T-helper 2 cell treated with Interferon-gamma antibody and Interleukin-4, amounts not matched to agents 5 μg/mL and 100 μg/mL, for 36 hours (primary cell): Measurements from ENCODE around the gene SS18.
"Not testable (repeated sequence)": the region's sequence is repeated elsewhere in the genome, so short reads cannot be mapped to it uniquely, and the experiment has no call there.

Experiments used
- DNase-seq: peaks from one replicate; pipeline ENCODE4 v3.0.0; 2021; ENCODE audit warnings: low spot score
- H3K27ac Mint-ChIP-seq: one replicate; pipeline ENCODE4 v1.8.0; 2021; ENCODE audit warnings: mild to moderate bottlenecking, mixed read lengths
- H3K27me3 Mint-ChIP-seq: one replicate; pipeline ENCODE4 v1.8.0; 2021; ENCODE audit warnings: low read depth, mixed read lengths
- H3K36me3 Mint-ChIP-seq: one replicate; pipeline ENCODE4 v1.8.0; 2021; ENCODE audit warnings: low read depth, mixed read lengths
- H3K4me1 Mint-ChIP-seq: one replicate; pipeline ENCODE4 v1.8.0; 2021; ENCODE audit warnings: low read depth, mixed read lengths
- H3K4me3 Mint-ChIP-seq: one replicate; pipeline ENCODE4 v1.8.0; 2022; ENCODE audit warnings: mild to moderate bottlenecking, moderate library complexity, mixed read lengths
- H3K9me3 Mint-ChIP-seq: one replicate; pipeline ENCODE4 v1.8.0; 2021; ENCODE audit warnings: mixed read lengths

Gene SS18, protein sequence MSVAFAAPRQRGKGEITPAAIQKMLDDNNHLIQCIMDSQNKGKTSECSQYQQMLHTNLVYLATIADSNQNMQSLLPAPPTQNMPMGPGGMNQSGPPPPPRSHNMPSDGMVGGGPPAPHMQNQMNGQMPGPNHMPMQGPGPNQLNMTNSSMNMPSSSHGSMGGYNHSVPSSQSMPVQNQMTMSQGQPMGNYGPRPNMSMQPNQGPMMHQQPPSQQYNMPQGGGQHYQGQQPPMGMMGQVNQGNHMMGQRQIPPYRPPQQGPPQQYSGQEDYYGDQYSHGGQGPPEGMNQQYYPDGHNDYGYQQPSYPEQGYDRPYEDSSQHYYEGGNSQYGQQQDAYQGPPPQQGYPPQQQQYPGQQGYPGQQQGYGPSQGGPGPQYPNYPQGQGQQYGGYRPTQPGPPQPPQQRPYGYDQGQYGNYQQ

DNA sequence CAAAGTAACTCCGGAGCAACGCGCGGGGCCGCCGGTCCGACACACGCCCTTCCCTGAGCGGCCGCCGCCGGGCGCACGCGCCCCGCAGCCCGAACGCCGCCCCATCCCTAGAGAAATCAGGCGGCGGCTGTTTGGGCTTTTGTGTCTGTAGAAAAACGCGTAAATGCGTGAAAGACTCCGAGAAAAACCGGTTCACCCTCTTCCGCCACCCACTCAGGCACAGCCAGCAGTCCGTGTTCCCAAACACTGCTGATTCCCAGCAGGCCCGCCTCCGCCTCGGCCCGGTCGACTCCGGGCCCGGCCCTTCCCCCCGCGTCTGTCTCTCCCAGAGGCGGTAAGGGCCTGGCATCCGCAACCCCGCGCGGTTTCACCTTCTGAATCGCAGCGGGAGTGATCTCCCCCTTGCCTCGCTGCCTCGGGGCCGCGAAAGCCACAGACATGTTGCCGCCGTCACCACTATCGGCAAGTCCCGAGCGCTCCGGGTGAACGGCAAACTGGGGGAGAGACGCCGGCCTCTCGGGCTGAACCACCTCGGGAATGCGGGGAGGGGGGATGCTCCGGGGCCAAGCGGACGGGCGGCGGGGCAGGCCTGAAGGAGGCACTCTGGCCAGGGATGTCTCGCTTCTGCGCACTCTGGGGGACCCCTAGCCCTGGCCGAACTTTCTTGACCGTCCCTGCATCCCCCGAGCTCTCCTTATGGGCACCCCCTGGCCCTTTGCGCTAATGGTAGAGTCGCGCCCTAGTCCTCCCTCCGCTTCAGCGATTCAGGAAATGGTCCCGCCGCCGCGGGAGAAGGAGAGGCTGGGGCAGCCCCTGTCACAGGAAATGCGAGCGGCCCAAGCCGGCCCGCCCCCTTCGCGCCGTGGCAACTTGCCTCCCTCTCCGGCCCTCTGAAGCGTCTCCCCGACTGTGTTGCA is at the start of gene SS18:
Gene SS18, minus strand, starts transcription at position 484 of the 917 bp plus-strand sequence. Its CDS starts 44 bp downstream, at position 440.
- Mint-ChIP-seq H3K36me3 (peaks cover 27% of the 10 kb centered on the region), H3K9me3 (no peaks in the 10 kb centered on the region), H3K27me3 (no peaks in the 10 kb centered on the region), H3K27ac (peak within 1 kb of the TSS; percentile 92), H3K4me1 (peaks cover 37% of the 10 kb centered on the region), H3K4me3 (peak within 1 kb of the TSS; percentile 90)
- peak; percentile 92 for DNase-seq

DNA sequence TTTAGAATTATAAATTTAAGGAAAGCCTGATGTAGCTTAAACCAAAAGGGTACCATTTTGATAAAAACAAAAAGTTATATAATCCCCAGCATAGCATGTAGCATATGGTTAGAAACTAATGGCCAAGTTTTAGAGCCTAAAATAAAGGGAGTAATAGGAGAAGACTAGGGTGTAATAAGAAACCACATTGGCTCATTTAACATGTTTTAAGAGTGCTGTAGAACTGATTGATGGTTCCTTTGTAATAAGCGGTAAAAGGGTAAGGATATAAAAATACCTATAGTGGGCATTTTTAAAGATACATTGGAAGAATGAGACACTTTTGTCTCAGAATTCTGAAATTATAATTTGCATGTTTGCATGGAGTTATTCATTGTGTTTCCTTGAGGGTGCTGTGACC is 45.1 kb upstream of the SS18 start:
- H3K27ac Mint-ChIP-seq = no peak overlapping the region
- DNase-seq = no peak
- H3K4me3 Mint-ChIP-seq = no peak overlapping the region
- peaks cover 6% of the 10 kb centered on the region for H3K27me3 Mint-ChIP-seq
- no peaks in the 10 kb centered on the region for H3K9me3 Mint-ChIP-seq
- peaks cover 6% of the 10 kb centered on the region for H3K4me1 Mint-ChIP-seq
- no peaks in the 10 kb centered on the region for H3K36me3 Mint-ChIP-seq

DNA sequence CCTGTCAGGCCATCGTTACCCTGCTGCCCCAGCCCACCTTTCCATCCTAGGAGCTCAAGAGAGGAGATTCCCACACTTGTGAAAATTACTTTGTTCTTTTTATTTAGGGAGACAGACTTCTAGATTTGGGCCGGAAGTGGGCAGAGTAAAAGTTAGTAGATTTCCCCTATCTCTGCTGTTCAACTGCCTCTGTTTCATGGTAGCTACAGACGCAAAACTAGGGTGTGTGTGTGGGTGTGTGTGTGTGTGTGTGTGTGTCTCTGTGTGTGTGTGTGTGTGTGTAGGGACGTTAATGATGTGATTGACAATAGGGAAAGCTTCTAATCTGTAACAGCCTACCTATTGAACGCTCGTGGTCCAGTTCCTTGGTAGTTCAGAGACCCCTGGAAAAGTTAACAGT is 43.7 kb upstream of the SS18 start:
- no peaks in the 10 kb centered on the region for H3K9me3 Mint-ChIP-seq
- peak overlapping the region; percentile 80 for H3K4me3 Mint-ChIP-seq

DNA sequence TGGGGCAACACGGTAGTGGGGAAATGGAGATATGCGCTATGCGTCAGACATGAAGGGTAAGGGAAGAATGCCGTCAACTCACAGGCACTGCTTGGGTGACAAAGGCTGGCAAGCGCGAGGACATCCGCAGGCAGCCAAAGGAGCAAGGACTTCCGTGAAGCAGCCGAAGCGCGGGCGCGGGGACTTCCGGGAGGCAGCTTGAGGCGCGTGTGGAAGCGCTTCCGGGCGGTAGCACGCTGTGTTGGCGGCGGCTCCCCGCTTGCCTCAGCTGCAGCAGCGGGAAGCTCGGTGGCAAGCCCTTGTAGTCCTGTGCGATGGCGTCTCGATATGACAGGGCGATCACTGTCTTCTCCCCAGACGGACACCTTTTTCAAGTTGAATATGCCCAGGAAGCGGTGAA is 43.2 kb upstream of the SS18 start, which contains the start of gene PSMA8:
Gene PSMA8, plus strand, starts transcription at position 218 of the 400 bp plus-strand sequence. Its CDS starts 97 bp downstream, at position 315.
- H3K36me3 Mint-ChIP-seq = no peaks in the 10 kb centered on the region
- H3K27me3 Mint-ChIP-seq = peaks cover 6% of the 10 kb centered on the region
- H3K4me1 Mint-ChIP-seq = peaks cover 6% of the 10 kb centered on the region
- H3K4me3 Mint-ChIP-seq = peak within 1 kb of the TSS; percentile 80
- H3K9me3 Mint-ChIP-seq = no peaks in the 10 kb centered on the region
- H3K27ac Mint-ChIP-seq = peak within 1 kb of the TSS; percentile 88
- peak; percentile 51 for DNase-seq

More for the DNA sequence above, 43.7 kb upstream of the SS18 start:
- Mint-ChIP-seq H3K27ac (peak overlapping the region; percentile 88), H3K4me1 (peaks cover 6% of the 10 kb centered on the region), H3K27me3 (peaks cover 6% of the 10 kb centered on the region), H3K36me3 (no peaks in the 10 kb centered on the region)
- DNase-seq = no peak

DNA sequence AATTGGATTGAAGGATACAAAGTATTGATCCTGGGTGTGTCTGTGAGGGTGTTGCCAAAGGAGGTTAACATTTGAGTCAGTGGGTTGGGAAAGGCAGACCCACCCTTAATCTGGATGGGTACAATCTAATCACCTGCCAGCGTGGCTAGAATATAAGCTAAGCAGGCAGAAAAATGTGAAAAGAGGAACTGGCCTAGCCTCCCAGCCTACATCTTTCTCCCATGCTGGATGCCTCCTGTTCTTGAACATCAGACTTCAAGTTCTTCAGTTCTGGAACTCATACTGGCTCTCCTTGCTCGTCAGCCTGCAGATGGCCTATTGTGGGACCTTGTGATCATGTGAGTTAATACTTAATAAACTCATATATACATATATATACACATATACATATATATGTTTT is 37.8 kb upstream of the SS18 start:
- not testable (repeated sequence) for H3K36me3 Mint-ChIP-seq, H3K4me1 Mint-ChIP-seq, DNase-seq, H3K27ac Mint-ChIP-seq, H3K27me3 Mint-ChIP-seq, H3K4me3 Mint-ChIP-seq, H3K9me3 Mint-ChIP-seq

DNA sequence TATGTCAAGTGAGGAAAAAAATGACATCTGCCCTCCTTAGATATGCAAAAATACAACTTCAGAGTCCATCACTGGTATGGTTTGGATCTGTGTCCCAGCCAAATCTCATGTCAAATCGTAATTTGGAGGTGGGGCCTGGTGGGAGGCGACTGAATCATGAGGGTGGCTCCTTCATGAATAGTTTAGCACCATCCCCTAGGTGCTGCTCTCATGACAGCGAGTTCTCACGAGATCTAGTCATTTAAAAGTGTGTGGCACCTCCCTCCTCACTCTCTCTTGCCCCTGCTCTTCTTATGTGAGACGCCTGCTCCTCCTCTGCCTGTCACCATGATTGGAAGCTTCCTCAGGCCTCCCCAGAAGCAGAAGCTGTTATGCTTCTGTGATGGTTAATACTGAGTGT is 37.4 kb upstream of the SS18 start:
- Mint-ChIP-seq H3K27me3 (no peaks in the 10 kb centered on the region), H3K4me3 (no peak overlapping the region), H3K36me3 (no peaks in the 10 kb centered on the region), H3K4me1 (peaks cover 2% of the 10 kb centered on the region), H3K9me3 (peaks cover 12% of the 10 kb centered on the region), H3K27ac (no peak overlapping the region)
- DNase-seq = no peak

DNA sequence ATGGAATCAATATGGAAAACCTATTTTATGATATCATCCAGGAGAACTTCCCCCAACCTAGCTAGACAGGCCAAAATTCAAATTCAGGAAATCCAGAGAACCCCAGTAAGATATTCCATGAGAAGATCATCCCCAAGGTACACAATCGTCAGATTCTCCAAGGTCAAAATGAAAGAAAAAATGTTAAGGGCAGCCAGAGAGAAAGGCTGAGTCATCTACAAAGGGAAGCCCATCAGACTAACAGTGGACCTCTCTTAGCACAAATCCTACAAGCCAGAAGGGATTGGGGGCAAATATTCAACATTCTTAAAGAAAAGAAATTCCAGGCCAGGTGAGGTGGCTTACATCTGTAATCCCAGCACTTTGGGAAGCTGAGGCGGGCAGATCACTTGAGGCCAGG is 31.6 kb upstream of the SS18 start:
- H3K27me3 Mint-ChIP-seq, DNase-seq, H3K36me3 Mint-ChIP-seq, H3K4me3 Mint-ChIP-seq, H3K4me1 Mint-ChIP-seq, H3K27ac Mint-ChIP-seq: not testable (repeated sequence)
- H3K9me3 Mint-ChIP-seq = peaks cover 18% of the 10 kb centered on the region

DNA sequence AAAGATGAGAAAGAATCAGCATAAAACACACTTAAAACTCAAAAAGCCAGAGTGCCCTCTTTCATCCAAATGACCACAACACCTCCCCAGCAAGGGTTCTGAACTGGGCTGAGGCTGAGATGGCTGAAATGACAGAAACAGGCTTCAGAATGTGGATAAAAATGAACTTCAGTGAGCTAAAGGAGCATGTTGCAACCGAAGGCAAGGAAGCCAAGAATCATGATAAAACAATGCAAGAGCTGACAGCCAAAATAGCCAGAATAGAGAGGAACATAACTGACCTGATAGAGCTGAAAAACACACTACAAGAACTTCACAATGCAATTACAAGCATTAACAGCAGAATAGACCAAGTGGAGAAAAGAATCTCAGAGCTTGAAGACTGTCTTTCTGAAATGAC is 31.1 kb upstream of the SS18 start:
- no peaks in the 10 kb centered on the region for H3K4me1 Mint-ChIP-seq
- H3K4me3 Mint-ChIP-seq = no peak overlapping the region
- no peaks in the 10 kb centered on the region for H3K36me3 Mint-ChIP-seq
- DNase-seq = no peak
- peaks cover 18% of the 10 kb centered on the region for H3K9me3 Mint-ChIP-seq
- no peak overlapping the region for H3K27ac Mint-ChIP-seq
- H3K27me3 Mint-ChIP-seq = peaks cover 5% of the 10 kb centered on the region

DNA sequence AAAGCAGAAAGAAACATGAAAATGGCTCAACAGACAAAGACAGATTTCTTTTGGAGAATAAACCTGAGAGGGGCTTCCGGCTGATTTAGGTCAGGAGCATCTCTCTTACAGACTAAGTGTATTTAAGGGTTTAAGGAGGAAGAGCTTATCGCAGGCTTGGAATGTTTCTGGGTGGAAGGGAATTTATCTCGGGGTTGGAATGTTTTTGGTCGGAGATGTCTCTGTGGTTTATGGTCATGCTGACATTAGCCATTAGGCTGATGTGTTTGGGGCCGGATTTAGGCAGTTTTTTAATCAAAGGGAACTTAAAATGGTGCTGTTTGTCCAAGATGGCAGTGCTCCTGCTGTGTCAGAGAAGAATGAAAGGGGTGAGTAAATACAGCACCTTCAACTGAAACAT is 28.8 kb upstream of the SS18 start:
- DNase-seq = no peak
- Mint-ChIP-seq H3K27me3 (peaks cover 5% of the 10 kb centered on the region), H3K27ac (no peak overlapping the region), H3K9me3 (peaks cover 17% of the 10 kb centered on the region), H3K4me3 (no peak overlapping the region), H3K36me3 (no peaks in the 10 kb centered on the region), H3K4me1 (no peaks in the 10 kb centered on the region)

DNA sequence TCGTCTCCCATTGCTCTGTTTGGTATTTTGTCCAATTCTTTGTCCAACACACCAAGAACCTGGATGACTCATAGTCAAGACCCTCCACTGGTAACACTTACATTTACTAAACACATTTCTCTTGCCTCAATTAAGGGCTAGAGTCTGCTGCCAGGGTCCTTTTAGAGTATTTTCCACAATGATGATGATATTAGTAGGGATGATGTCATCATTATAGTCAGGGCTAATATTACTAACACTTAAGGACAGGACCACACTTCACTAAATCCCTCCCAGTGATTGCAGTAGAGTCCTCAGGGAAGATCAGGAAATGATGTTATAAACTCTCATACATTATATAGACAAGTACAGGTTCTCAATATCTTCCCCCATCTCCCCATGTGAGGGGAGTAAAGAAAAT is 13.6 kb upstream of the SS18 start:
- Mint-ChIP-seq H3K9me3 (no peaks in the 10 kb centered on the region), H3K4me3 (no peak overlapping the region), H3K4me1 (no peaks in the 10 kb centered on the region), H3K27ac (no peak overlapping the region), H3K36me3 (no peaks in the 10 kb centered on the region), H3K27me3 (peaks cover 17% of the 10 kb centered on the region)
- DNase-seq = no peak

DNA sequence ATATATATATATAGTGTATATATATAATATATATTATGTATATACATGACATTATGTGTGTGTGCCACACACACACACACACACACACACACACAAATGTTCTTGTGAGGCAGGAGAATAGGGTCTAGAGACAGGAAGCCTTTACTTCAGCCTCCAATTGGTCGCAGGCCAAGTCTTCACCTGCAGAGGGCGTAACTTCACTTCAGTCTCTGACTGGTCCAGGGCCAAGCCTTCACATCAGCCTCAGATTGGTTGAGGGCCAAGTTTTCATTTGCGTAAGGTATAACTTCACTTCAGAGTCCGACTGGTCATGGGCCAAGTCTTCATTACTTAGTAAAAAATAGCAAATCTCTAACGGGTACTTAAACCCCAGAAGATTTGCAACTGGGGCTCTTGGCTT is 13.2 kb upstream of the SS18 start:
- DNase-seq = peak; percentile 9
- peaks cover 22% of the 10 kb centered on the region for H3K27me3 Mint-ChIP-seq
- H3K36me3 Mint-ChIP-seq = no peaks in the 10 kb centered on the region
- H3K4me3 Mint-ChIP-seq = no peak overlapping the region
- H3K9me3 Mint-ChIP-seq = no peaks in the 10 kb centered on the region
- no peak overlapping the region for H3K27ac Mint-ChIP-seq
- H3K4me1 Mint-ChIP-seq = no peaks in the 10 kb centered on the region

DNA sequence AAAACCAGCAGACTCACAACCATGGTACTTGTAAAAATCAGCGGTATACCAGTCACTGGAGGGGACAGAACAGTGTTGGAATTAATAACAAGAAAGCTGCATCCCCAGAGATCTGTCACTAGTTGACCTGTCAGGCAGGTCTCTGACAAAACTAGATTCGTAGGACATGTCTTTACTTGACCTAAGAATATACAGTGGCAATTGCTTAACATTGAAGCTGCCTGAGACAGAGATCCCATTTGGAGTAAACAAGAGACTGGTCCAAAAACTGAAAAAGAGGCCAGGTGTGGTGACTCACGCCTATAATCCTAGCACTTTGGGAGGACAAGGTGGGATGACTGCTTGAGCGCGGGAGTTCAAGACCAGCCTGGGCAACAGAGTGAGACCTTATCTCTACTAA is 7.2 kb upstream of the SS18 start:
- no peak overlapping the region for H3K27ac Mint-ChIP-seq
- H3K4me3 Mint-ChIP-seq = no peak overlapping the region
- no peak for DNase-seq
- peaks cover 8% of the 10 kb centered on the region for H3K9me3 Mint-ChIP-seq
- no peaks in the 10 kb centered on the region for H3K36me3 Mint-ChIP-seq
- no peaks in the 10 kb centered on the region for H3K4me1 Mint-ChIP-seq
- peaks cover 18% of the 10 kb centered on the region for H3K27me3 Mint-ChIP-seq

DNA sequence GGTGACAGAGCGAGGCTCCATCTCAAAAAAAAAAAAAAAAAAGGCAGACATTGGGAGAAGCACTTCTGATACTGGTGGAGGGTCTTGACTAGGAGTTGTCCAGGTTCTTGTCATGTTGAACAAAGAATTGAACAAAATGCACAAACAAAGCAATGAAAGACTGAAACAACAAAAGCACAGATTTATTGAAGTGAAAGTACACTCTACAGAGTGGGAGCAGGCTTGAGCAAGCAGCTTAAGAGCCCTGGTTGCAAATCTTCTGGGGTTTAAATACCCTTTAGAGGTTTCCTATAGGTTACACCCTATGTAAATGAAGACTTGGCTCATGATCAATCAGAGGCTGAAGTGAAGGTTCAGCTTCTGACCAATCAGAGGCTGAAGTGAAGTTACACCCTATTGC is 6.4 kb upstream of the SS18 start:
- H3K9me3 Mint-ChIP-seq = peaks cover 8% of the 10 kb centered on the region
- H3K4me3 Mint-ChIP-seq = no peak overlapping the region
- no peak for DNase-seq
- peaks cover 5% of the 10 kb centered on the region for H3K4me1 Mint-ChIP-seq
- no peaks in the 10 kb centered on the region for H3K36me3 Mint-ChIP-seq
- H3K27me3 Mint-ChIP-seq = peaks cover 17% of the 10 kb centered on the region
- no peak overlapping the region for H3K27ac Mint-ChIP-seq

DNA sequence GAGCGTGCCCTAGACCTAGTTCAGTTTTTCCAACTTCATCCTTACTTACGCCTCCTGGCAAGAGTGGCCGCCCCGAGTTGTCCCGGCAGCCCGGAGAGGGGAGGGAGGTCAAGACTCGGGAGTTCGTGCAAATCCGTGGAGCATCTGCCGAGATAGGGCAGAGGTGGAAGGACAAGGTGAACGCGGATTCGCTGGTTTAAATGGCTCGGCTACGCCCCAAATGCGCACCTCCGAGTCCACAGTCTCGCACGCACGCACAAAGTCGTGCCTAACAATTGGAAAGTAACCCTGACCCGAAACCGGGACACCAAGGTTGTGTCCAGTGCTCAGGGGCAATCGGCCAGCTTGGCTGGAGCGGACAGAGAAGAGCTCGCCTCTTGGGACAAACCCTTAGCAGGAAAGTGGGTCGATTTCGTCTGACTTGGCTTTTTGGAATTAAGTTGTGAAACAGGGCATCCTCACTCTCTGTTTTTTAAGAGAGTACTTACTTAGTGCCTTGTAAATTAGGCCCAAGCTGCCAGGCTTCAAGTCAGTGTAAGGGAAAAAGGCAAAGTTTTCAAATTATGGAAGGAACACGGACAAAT is 726 bp upstream of the SS18 start:
- Mint-ChIP-seq H3K4me3 (peak overlapping the region; percentile 90), H3K27ac (peak overlapping the region; percentile 92), H3K4me1 (peaks cover 35% of the 10 kb centered on the region), H3K27me3 (no peaks in the 10 kb centered on the region), H3K9me3 (no peaks in the 10 kb centered on the region), H3K36me3 (peaks cover 22% of the 10 kb centered on the region)
- DNase-seq = no peak
